GM18870 (cell line): Measurements from ENCODE around the gene OR12D3.
"Not testable (repeated sequence)": the region's sequence is repeated elsewhere in the genome, so short reads cannot be mapped to it uniquely, and the experiment has no call there.

ENCODE experiments used
- ATAC-seq: cut with Tn5 transposase; IDR thresholded peaks from one replicate; pipeline ENCODE4 v1.9.1; 2021; ENCODE audit warnings: moderate library complexity; ENCODE audit not compliant: unreplicated experiment

OR12D3 gene

GRCh38 chr6:29375191-29375590, at the start of gene OR12D3:
Gene OR12D3, minus strand, starts transcription at chr6:29375291. Its CDS starts 4 bp downstream, at chr6:29375287.
- ATAC-seq, result no peak

- ATAC-seq, result no peak
These were observed 49.5 kb upstream of the OR12D3 start for GRCh38 chr6:29424575-29424974.

- ATAC-seq, result no peak
These were observed 49.1 kb upstream of the OR12D3 start for GRCh38 chr6:29424168-29424567.

- no peak for ATAC-seq
These were observed 44.4 kb upstream of the OR12D3 start for GRCh38 chr6:29419516-29419915.

GRCh38 chr6:29414588-29414987, 39.5 kb upstream of the OR12D3 start, which contains the start of gene OR12D1:
Gene OR12D1, plus strand, starts transcription at chr6:29414928.
- ATAC-seq, result no peak

GRCh38 chr6:29403801-29404200, 28.7 kb upstream of the OR12D3 start:
- no peak for ATAC-seq

GRCh38 chr6:29399525-29399924, 24.4 kb upstream of the OR12D3 start:
- no peak for ATAC-seq

GRCh38 chr6:29395331-29395730, 20.2 kb upstream of the OR12D3 start, which contains the start of gene OR12D2:
Gene OR12D2, plus strand, starts transcription at chr6:29395631. Its CDS starts 1,069 bp downstream, at chr6:29396700.
- ATAC-seq, result no peak

- ATAC-seq, result no peak
These were observed 13.4 kb upstream of the OR12D3 start for GRCh38 chr6:29388533-29388932.

- ATAC-seq, result no peak
These were observed 912 bp upstream of the OR12D3 start for GRCh38 chr6:29376003-29376402.

- ATAC-seq, result no peak
These were observed 6.3 kb downstream of the OR12D3 start, which contains the start of gene OR5V1 for GRCh38 chr6:29368765-29369164. Gene OR5V1, minus strand, starts transcription at chr6:29368865. Its CDS starts 12,670 bp downstream, at chr6:29356195.

- no peak for ATAC-seq
These were observed 19.5 kb downstream of the OR12D3 start for GRCh38 chr6:29355603-29356002.

- no peak for ATAC-seq
These were observed 20.1 kb downstream of the OR12D3 start for GRCh38 chr6:29354980-29355379.

- ATAC-seq, result not testable (repeated sequence)
These were observed 25.7 kb downstream of the OR12D3 start for GRCh38 chr6:29349348-29349747.

- ATAC-seq, result no peak
These were observed 29.7 kb downstream of the OR12D3 start for GRCh38 chr6:29345380-29345779.

- ATAC-seq, result no peak
These were observed 38.8 kb downstream of the OR12D3 start for GRCh38 chr6:29336269-29336668.

GRCh38 chr6:29332676-29333075, 42.4 kb downstream of the OR12D3 start:
- ATAC-seq, result no peak

GRCh38 chr6:29325777-29326176, 49.3 kb downstream of the OR12D3 start:
- ATAC-seq, result no peak
